Activated CD4-positive, alpha-beta T cell treated with anti-CD3 and anti-CD28 coated beads for 36 hours (primary cell): ENCODE data around the gene BPNT1. TPM values are rescaled to one million over a fixed set of nuclear protein-coding genes. Genes with fewer than 3 reads are reported as not detected.

Source experiments
- ATAC-seq: fragments of 200-7000 bp; cut with Tn5 transposase; one replicate; pipeline ENCODE4 v1.10.0; 2021; ENCODE audit warnings: mild to moderate bottlenecking, moderate library complexity
- CTCF ChIA-PET: fragments of 350-600 bp; sonication (Branson Sonifier 250); formaldehyde crosslinking; loops from one replicate; lab custom pipeline; 2021; ENCODE audit warnings: antibody characterized with exemption; lab: Charles Lee
- POLR2A ChIA-PET: fragments of 350-600 bp; sonication (Branson Sonifier 250); formaldehyde crosslinking; loops from one replicate; lab custom pipeline; 2021; ENCODE audit warnings: antibody characterized with exemption, inconsistent platforms; lab: Charles Lee
- DNase-seq: peaks from one replicate; pipeline ENCODE4 v3.0.0-alpha.2; 2020
- H3K27ac Mint-ChIP-seq: one replicate; pipeline ENCODE4 v1.8.0; 2021; ENCODE audit warnings: mixed read lengths
- H3K27me3 Mint-ChIP-seq: one replicate; pipeline ENCODE4 v1.8.0; 2021; ENCODE audit warnings: mixed read lengths
- H3K36me3 Mint-ChIP-seq: one replicate; pipeline ENCODE4 v1.8.0; 2021; ENCODE audit warnings: low read depth, mixed read lengths
- H3K4me1 Mint-ChIP-seq: one replicate; pipeline ENCODE4 v1.8.0; 2021; ENCODE audit warnings: mixed read lengths
- H3K4me3 Mint-ChIP-seq: one replicate; pipeline ENCODE4 v1.8.0; 2021; ENCODE audit warnings: mild to moderate bottlenecking, moderate library complexity, mixed read lengths
- H3K9me3 Mint-ChIP-seq: one replicate; pipeline ENCODE4 v1.8.0; 2021; ENCODE audit warnings: low read depth, mixed read lengths
- intact Hi-C, 2 experiments: fragments of 100-400 bp; cut with DNase I in 1 of 2; cut with micrococcal nuclease in 1 of 2; formaldehyde crosslinking; loops; one replicate each; pipeline versions ENCODE4 v1.14.2 to v1.15.1; 2022 to 2024; cut with DNase I, micrococcal nuclease
- total RNA-seq, 2 experiments: library from RNA; stranded (reverse); gene quantifications; one replicate each; pipeline ENCODE4 v1.2.3, GENCODE V29; 2021

The BPNT1 gene
- total RNA-seq, 2 experiments from 2014 or later: 24.5 to 26.9 TPM

DNA sequence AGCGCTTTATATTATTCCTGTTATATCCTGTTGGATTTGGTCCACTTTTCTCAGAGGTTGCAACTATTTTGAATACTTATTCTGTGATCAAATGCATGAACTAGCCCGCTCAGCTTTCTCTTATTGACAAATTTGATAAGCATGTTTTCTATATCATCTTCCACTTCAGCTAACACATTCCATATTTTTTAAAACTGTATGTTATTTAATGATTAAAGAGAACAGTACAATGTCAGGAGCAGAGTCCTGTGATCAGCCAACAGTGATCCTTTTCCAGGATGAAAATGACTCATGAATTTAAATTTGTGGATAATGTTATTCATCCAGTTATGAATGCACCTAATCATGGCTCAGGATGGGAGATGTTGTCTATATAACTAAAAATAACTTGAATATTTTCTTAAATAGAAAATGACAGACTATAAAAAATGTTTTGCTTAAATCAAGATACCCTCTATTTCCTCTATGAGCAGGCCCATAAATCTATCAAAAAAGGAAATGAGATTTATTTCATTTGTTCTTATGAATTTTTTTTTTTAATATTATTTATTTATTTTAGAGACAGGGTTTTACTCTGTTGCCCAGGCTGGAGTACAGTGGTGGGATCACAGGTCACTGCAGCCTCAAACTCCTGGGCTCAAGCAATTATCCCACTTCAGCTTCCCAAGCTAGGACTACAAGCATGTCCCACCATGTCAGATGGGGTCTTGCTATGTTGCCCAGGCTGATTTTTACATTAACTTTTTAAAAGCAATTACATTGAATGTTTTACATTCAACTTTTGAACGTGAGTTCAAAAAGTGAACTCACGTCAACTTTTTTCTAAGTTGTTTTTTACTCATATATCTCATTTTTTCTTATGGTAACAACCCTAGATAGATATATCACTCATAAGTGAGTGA, 12.5 kb downstream of the BPNT1 start:
- intact Hi-C loops: no loop called here
- no peak overlapping the region for H3K4me3 Mint-ChIP-seq
- ChIA-PET POLR2A (no interaction called here), CTCF (interaction anchor here (0.7 to 1.1 kb wide), 2 partner anchors 53 to 164 kb away, joined by 3 to 4 read pairs; no protein-coding TSS in a partner anchor)
- ATAC-seq (no peak), DNase-seq (no peak)
- no peaks in the 10 kb centered on the region for H3K4me1 Mint-ChIP-seq
- no peaks in the 10 kb centered on the region for H3K27me3 Mint-ChIP-seq
- H3K27ac Mint-ChIP-seq: no peak overlapping the region
- no peaks in the 10 kb centered on the region for H3K9me3 Mint-ChIP-seq
- H3K36me3 Mint-ChIP-seq: peaks cover 16% of the 10 kb centered on the region

DNA sequence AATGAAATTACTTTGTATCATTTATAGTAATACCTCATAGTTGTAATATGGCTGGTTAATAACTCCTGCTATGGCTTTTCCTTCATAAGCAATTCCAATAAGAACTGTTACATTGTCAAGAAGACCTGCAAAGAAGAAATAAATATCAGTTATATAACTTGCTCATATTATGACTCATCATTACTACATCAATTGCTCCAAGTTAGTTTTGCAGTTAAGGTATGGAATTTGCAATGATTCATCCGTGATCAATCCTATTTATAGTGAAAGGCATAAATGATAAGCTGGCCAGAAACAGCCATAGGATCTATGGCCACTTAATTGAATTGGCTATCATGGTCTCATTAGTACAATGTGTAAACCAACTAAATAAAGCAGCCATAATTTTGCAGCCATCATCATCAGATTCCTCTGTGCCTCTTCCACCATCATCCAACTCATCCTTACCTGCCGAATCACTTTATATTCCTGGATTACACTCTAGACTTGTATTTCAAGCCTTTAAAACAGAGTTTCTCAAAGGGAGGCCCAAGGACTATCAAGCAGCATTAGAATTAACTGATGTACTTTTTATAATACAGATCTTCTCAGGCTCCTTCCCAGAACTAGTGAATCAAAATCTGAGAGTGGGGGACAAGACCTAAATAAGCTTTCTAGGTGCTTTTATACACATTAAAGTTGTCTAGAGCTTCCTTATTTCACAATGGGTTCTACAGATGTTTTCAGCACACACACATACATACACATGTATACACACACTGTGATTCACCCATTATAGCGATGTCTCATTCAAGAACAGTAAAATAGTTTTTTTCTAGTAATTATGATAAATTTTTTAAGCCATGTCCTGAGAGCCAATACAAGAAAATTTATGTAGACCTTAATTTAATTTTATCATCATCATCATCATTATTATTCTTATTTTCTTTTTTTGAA, 22.1 kb downstream of the BPNT1 start:
- Mint-ChIP-seq H3K4me1 (no peaks in the 10 kb centered on the region), H3K4me3 (no peak overlapping the region), H3K27ac (no peak overlapping the region), H3K36me3 (peaks cover 28% of the 10 kb centered on the region), H3K9me3 (no peaks in the 10 kb centered on the region), H3K27me3 (no peaks in the 10 kb centered on the region)
- ChIA-PET CTCF (interaction anchor here (0.9 kb wide), 1 partner anchor 10 kb away, joined by 3 read pairs; no protein-coding TSS in a partner anchor), POLR2A (no interaction called here)
- ATAC-seq (no peak), DNase-seq (no peak)
- intact Hi-C loops: no loop called here

DNA sequence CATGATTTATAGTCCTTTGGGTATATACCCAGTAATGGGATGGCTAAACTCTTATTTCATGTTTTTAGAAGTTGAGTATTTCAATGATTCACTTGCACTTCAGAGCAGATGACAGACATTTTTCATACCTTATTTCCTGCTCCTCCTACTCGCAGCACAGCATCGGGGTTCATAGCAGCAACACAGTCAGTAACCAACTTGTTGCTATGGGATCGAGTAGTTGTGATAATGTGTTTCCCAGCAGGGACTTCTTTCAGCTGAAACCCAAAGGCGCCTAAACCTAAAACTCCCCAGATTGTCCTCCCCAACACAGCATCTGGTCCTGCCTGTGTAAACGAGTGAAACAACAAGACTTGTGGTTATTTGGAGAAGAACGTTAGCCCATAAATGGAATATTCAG, 27.0 kb downstream of the BPNT1 start:
- ATAC-seq (no peak), DNase-seq (no peak)
- Mint-ChIP-seq H3K4me3 (no peak overlapping the region), H3K4me1 (no peaks in the 10 kb centered on the region), H3K27me3 (no peaks in the 10 kb centered on the region), H3K27ac (no peak overlapping the region), H3K9me3 (no peaks in the 10 kb centered on the region), H3K36me3 (peaks cover 25% of the 10 kb centered on the region)
- intact Hi-C loops: no loop called here
- POLR2A ChIA-PET: no interaction called here
- CTCF ChIA-PET: no interaction called here

DNA sequence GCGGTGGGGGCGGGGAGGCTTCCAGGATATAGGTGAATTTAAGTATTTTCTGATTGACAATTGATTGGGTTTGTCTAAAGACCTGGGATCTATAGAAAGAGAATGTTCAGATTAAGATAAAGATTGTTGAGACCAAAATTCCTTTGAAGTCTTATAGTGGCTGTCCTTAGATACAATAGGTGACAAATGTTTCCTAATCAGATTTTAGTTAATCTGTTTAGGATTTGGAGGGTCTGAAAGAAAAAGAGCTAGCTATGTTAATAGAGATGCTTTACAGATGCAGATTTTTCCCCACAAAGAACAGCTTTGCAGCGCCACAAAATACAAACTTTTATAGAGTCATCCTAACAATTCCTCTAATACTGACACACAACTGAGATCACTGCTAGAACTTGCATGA, 28.7 kb downstream of the BPNT1 start:
- no peaks in the 10 kb centered on the region for H3K4me1 Mint-ChIP-seq
- no peaks in the 10 kb centered on the region for H3K9me3 Mint-ChIP-seq
- H3K36me3 Mint-ChIP-seq: peaks cover 24% of the 10 kb centered on the region
- ChIA-PET POLR2A (no interaction called here), CTCF (interaction anchor here (0.6 kb wide), 1 partner anchor 133 kb away, joined by 3 read pairs; the partner anchor contains the start of gene SLC30A10)
- no peak overlapping the region for H3K27ac Mint-ChIP-seq
- intact Hi-C loops: no loop called here
- no peak overlapping the region for H3K4me3 Mint-ChIP-seq
- ATAC-seq: no peak
- H3K27me3 Mint-ChIP-seq: no peaks in the 10 kb centered on the region
- DNase-seq: no peak

DNA sequence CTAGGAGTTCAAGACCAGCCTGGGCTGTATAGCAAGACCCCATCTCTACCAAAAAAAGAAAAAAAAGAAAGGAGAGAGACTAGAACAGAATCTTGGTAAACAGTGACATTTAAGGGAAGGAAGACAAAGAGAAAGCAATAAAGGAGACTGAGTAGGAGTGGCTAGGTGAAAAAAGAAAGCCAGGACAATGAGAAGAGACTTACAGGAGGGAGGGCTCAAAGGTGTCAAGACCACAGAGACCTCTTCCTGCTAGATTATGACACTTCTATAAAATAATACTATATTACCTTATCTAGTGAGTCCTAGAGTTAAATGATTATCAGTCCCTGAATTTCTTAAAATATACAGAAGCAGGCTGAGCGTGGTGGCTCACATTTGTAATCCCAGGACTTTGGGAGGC, 33.2 kb downstream of the BPNT1 start:
- ATAC-seq (no peak), DNase-seq (no peak)
- no peaks in the 10 kb centered on the region for H3K27me3 Mint-ChIP-seq
- H3K27ac Mint-ChIP-seq: no peak overlapping the region
- no peak overlapping the region for H3K4me3 Mint-ChIP-seq
- no peaks in the 10 kb centered on the region for H3K9me3 Mint-ChIP-seq
- ChIA-PET POLR2A (no interaction called here), CTCF (no interaction called here)
- intact Hi-C loops: no loop called here
- H3K4me1 Mint-ChIP-seq: no peaks in the 10 kb centered on the region
- peaks cover 4% of the 10 kb centered on the region for H3K36me3 Mint-ChIP-seq

DNA sequence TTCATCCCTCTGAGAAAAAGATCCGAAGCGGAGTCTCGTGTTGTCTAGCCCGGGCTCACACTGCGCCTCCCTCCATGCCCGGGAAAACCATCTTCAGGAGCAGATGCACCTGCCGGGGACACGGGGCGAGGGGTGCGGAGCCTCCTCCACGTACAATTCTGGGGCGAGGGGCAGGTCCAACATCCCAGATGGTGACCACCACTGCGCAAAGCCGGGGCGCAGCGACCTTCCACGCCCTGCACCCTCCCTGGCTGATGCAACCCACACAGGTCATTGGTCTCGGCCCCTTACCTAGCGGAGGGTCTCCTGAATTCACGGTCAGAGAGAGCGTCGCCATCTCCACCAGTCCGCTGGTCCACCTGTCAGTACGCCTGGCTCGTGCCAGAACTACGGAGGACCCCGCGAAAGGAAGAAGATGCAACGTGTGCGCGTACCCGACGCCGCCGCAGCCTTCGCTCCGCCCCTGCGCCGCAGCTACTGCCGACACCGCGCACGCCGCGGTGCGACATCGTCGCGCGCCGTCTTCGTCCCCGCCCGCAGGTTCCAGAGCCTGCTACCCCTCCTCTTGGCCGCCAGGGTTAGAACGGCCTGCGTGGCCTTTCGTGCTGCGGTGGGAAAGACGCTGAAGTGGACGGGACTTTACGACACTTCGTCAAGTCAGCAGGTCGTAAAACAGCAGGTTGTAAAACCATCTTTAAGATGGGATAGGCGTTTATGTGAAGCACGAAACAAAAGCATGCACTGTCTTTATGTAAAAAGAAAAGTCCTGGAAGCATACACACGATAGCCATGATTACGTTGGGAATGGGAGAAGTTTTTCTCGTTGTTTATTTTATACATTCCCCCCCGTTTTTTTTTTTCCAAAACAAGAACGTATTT, 43.3 kb downstream of the BPNT1 start, which contains the start of gene EPRS1:
TSS of gene EPRS1 (minus strand) at position 454 of the 879 bp plus-strand sequence. CDS start at position 337, 117 bp downstream.
- CTCF ChIA-PET: no interaction called here
- POLR2A ChIA-PET: no interaction called here

DNA sequence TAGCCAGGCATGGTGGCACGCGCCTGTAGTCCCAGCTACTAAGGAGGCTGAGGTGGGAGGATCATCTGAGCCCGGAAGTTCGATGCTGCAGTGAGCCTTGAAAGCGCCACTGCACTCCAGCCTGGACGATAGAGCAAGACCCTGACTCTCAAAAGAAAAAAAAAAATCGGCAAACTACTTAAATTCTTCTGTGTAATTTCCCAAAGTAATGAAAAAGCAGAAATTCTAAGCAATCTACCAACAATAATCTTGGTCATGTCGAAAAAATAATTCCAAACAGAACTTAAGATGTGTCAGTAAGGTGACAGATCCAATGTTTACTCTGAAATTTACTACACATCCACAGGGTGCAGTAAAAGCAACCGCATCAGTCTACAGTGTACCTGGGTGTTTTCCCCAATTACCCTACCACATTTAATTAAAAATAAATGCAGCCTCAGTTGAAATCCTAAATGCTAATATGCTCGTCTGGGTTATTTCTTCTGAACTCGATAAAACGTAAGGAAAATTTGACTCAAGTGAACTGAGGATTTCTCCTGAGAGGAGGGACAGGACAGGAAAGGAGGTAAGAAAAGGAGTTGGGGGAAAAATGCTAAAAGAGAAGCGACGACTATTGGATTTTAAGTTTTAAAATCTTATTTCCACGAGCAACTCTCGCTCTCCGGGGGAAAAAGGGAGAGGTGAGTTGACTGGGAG, 44.1 kb downstream of the BPNT1 start:
- POLR2A ChIA-PET: no interaction called here
- Mint-ChIP-seq H3K36me3 (peaks cover 28% of the 10 kb centered on the region), H3K9me3 (no peaks in the 10 kb centered on the region), H3K4me3 (peak overlapping the region; percentile 100), H3K4me1 (peaks cover 40% of the 10 kb centered on the region), H3K27ac (peak overlapping the region; percentile 98), H3K27me3 (no peaks in the 10 kb centered on the region)
- ATAC-seq (peak; percentile 31), DNase-seq (peak; percentile 23)
- CTCF ChIA-PET: interaction anchor here (1.1 kb wide), 1 partner anchor 44 kb away, joined by 3 read pairs; the partner anchor contains the start of gene BPNT1
- intact Hi-C loops: loop anchor here (1.0 to 5.0 kb wide), 4 partner anchors 44 to 873 kb away; partner anchors contain the start of genes BPNT1 (in 2 of the 2), IARS2 (in 2 of the 2), LYPLAL1 (in 1 of the 2) and RAB3GAP2 (in 1 of the 2)

More for the DNA sequence above, 43.3 kb downstream of the BPNT1 start, which contains the start of gene EPRS1:
- H3K36me3 Mint-ChIP-seq: peaks cover 25% of the 10 kb centered on the region
- DNase-seq (peak; percentile 96), ATAC-seq (peak; percentile 98)
- H3K9me3 Mint-ChIP-seq: no peaks in the 10 kb centered on the region
- H3K4me3 Mint-ChIP-seq: peak within 1 kb of the TSS; percentile 100
- intact Hi-C loops: loop anchor here (1.0 to 5.0 kb wide), 4 partner anchors 43 to 874 kb away; partner anchors contain the start of genes BPNT1 (in 2 of the 2), IARS2 (in 2 of the 2), LYPLAL1 (in 1 of the 2) and RAB3GAP2 (in 1 of the 2)
- peak within 1 kb of the TSS; percentile 98 for H3K27ac Mint-ChIP-seq
- no peaks in the 10 kb centered on the region for H3K27me3 Mint-ChIP-seq
- peaks cover 36% of the 10 kb centered on the region for H3K4me1 Mint-ChIP-seq

DNA sequence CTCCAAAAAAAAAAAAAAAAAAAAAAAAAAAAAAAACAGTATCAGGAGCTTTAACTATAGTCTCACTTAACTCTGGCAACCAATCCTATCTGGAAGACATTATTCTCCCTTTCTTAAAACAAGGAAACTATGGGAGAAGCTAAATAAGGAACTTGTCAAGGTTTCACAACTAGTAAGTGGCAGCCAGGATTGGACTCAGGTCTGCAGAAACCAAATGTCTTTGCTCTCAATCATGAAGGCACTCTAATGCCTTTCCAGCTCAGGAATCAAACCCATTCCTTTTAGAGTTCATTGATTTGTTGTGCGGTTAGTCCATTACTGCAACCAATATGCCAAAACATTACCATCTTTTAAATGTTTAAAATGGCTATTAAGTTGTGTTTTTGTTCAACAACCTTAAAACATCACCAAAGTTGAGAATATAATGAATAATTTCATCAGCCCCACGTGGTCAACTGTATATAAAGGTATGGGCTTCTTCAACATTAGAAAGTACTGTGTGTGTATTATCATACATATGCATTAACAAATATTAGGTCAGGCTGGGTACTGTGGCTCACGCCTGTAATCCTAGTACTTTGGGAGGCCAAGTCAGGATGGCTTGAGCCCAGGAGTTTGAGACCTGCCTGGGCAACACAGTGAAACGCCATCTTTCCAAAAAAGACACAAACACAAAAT, 44.8 kb downstream of the BPNT1 start:
- peaks cover 31% of the 10 kb centered on the region for H3K36me3 Mint-ChIP-seq
- H3K9me3 Mint-ChIP-seq: no peaks in the 10 kb centered on the region
- ChIA-PET POLR2A (no interaction called here), CTCF (interaction anchor here (1.1 kb wide), 1 partner anchor 45 kb away, joined by 3 read pairs; the partner anchor contains the start of gene BPNT1)
- intact Hi-C loops: loop anchor here in 1 of 2 experiments (5.0 kb wide), 1 partner anchor 873 kb away; the partner anchor contains the start of gene LYPLAL1
- ATAC-seq (no peak), DNase-seq (no peak)
- H3K27ac Mint-ChIP-seq: peak overlapping the region; percentile 98
- H3K4me3 Mint-ChIP-seq: peak overlapping the region; percentile 100
- peaks cover 44% of the 10 kb centered on the region for H3K4me1 Mint-ChIP-seq
- H3K27me3 Mint-ChIP-seq: no peaks in the 10 kb centered on the region

DNA sequence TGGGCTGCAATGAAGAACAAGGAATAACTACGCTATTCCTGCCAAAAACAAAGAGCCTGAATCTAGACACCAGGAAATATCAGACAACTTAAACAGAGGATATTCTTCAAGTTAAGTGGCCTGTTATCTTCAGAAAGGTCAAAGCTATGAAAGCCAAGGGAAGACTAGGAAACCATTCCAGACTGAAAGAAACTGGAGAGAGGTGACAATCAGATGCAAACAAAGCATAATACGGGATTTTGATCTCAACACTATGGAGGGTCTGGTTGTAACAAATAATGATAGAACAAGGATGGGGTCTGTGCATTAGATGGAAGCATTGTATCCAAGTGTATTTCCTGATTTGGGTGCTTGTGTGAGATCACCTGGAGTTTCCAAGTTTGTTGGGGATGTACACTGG, 45.9 kb downstream of the BPNT1 start:
- H3K9me3 Mint-ChIP-seq: no peaks in the 10 kb centered on the region
- CTCF ChIA-PET: no interaction called here
- ATAC-seq: no peak
- H3K36me3 Mint-ChIP-seq: peaks cover 40% of the 10 kb centered on the region
- peak overlapping the region; percentile 57 for H3K4me3 Mint-ChIP-seq
- no peaks in the 10 kb centered on the region for H3K27me3 Mint-ChIP-seq
- POLR2A ChIA-PET: interaction anchor here (0.7 kb wide), 1 partner anchor 47 kb away, joined by 3 read pairs; no protein-coding TSS in a partner anchor
- peaks cover 50% of the 10 kb centered on the region for H3K4me1 Mint-ChIP-seq
- intact Hi-C loops: no loop called here
- H3K27ac Mint-ChIP-seq: peak overlapping the region; percentile 79
- no peak for DNase-seq
